Right hindlimb (tissue), 1 donor: ENCODE measurements around the gene RRP9.

Experiments
- DNase-seq: peaks from one replicate; pipeline ENCODE4 v3.0.0-alpha.2; 2018

The RRP9 gene

DNA sequence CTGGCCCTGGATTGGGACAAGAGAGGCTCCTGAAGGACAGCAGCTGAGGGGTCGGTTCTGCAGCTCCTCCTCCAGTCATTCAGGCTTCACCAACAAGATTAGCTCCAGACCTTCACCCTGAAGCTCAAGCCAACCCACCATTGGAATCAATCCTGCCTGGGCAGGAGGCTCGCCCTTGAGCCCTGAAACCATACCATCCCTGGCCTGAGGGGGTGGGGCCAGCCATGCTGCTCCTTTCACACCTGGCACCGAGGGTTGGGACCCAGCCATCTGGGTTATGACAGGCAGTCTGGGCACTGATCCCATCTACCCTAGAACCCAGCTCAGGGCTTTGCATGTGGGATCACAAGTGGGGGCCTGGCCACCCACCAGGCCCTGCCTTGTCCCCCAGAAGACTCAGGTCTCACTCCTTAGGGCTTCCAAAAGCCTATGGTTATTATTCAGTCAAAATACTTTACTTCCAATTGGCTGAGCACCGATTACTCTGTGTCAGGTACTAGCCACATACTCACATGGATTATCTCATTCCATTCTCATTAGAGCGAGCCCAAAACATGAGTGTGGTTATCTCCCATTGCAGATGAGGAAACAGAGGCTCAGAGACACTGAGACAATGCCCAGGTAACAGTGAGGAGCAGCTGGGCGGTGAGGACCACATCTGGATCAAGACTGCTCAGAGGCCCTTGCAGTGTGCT is 29.0 kb upstream of the RRP9 start:
- no peak for DNase-seq

- no peak for DNase-seq
Observed at GRCh38 chr3:51969841-51970240, 28.1 kb upstream of the RRP9 start.

GRCh38 chr3:51968883-51969678 is 27.4 kb upstream of the RRP9 start:
- no peak for DNase-seq

GRCh38 chr3:51968170-51968775 is 26.6 kb upstream of the RRP9 start:
- DNase-seq, result peak; percentile 70

- peak; percentile 84 for DNase-seq
Observed at GRCh38 chr3:51967384-51968169, 25.9 kb upstream of the RRP9 start, which contains the start of gene PCBP4. Gene PCBP4 (minus strand): TSS chr3:51967454. CDS start chr3:51961240, 6,214 bp downstream.

DNA sequence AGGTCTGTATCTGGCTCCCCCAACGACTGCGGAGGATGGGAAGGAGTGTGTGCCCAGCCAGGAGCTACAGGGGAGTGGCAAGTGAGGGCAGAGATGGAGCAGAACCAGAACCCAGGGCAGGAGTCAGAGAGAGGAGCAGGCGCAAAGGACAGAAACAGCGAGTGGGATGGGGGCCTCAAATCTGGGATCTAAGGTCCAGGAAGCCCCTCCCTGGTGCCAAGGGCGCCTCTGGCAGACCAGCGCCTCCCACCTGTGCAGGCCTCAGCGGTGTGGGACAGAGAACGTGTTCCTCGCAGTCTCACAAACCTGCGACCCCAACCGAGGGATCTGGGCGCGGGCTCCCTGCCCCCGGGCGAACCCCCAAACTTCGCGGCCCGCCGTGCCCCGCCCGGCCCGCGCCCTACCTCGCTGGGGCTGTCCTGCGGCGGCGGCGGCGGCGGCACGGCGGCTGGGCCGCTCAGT is 25.2 kb upstream of the RRP9 start:
- no peak for DNase-seq

DNA sequence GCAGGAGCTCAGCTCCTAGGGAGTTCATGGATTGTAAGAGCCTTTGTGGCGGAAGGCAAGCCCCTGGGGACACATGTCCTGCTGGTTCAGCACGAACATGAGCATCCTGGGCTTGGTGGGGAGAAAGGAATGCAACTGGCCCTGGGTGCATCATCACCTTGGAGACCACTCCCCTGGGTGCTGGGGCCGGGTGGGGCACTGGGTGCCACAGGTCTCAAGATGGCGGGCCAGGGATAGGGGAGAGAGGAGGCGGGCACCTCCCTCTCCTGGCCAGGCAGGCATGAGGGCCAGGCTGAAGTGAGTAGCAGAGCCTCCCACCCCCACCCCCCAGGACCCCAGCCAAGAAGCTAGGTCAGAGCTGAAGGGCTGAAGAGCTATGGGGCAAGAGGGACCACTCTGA is 24.8 kb upstream of the RRP9 start:
- no peak for DNase-seq

GRCh38 chr3:51966016-51966415 is 24.3 kb upstream of the RRP9 start:
- no peak for DNase-seq

DNA sequence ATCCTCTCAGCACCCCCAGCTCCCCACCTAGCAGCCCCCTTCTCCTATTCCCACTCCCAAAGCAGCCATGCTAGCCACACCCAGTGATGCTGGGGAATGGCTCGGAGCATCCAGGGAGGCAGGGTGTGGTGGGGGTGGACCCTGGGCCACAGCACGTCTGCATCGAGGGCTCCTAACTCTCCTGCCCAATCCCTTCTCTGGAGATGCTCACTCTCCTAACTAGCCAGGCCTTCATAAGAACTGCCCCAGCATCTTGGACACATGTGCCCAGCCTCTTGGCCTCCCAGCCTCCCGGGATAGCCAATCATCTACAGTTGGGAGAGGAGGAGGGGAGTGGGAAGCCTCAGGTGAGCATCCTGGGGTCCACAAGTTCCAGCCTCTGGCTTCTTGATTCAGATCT is 22.8 kb upstream of the RRP9 start:
- DNase-seq, result no peak

- peak; percentile 85 for DNase-seq
Observed at GRCh38 chr3:51963951-51964451, 22.3 kb upstream of the RRP9 start.

DNA sequence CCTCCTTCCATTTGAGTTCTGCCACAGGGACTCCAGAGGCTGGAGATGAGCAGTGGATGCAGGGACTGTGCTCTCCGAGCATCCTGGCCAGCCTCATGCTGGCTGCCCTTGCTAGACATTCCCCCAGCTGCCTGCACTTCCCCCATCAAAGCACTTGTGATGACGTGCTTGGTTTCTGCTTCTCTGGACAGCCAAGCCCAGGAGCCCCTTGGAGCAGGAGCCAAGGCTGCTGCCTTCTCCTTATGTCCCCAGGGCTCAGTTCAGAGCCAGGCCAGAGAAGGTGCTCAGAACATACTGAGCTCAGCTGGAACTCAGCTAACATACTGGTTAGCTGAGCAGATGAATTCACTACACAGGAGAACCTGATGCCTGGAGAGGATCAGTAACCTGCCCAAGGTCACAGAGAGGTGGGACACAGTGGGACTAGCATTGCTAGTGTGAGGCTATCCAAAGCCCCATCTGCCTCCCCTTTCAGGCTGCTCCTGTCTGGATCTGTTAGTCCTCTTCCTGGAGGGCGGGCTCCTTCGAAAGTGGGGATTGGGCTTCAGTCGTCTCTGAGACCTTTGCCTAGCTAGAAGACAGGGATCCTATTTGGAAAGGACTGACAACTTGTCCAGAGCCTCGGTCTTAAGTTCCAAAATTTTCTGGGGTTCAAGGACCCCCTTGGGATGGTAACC is 21.3 kb upstream of the RRP9 start:
- peak; percentile 71 for DNase-seq

GRCh38 chr3:51961602-51962569 is 20.2 kb upstream of the RRP9 start:
- no peak for DNase-seq

- DNase-seq, result no peak
Observed at GRCh38 chr3:51961011-51961410, 19.3 kb upstream of the RRP9 start.

- DNase-seq, result no peak
Observed at GRCh38 chr3:51960386-51960785, 18.7 kb upstream of the RRP9 start.

GRCh38 chr3:51959651-51960050 is 17.9 kb upstream of the RRP9 start:
- no peak for DNase-seq

DNA sequence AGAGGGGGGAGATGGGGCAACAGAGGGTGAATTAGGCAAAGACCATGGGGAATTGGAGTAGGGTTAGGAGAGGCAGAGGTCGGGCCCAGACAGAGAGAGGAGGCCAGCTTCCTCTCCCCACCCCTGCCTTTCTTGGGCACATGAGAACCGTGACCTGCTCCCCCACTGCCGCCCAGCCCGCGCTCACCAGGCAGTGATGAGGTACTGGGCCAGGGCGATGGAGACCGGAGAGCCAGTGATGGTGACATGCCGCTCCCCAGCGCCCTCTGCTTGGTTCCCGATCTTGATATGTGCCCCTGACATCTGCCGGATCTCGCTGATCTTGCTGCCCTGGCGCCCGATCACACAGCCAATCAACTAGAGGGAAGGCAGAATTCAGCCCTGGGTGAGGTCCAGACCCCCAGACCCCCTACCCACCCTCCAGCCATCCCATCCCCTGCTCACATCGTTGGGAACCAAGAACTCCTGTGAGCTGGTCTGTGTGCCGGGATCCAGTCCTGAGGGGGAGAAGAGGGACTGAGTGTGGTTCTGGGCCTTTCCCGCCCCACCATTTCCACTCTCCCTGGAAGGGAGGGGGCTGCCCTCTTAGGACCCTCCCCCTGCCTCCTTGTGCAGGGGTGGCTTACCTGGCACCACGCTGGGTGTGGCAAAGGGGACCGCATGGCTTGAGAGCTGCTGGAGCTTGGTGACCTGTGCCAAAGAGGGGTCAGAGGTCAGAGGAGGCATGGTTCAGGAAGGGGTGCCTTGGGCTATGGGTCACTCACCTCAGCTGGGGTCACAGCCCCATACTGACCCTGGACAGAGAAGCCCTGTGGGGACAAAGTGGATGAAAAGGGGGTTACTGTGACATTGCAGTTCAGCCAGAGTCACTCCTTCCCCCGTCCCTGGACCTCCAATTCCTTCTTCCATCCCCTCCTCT is 17.2 kb upstream of the RRP9 start:
- no peak for DNase-seq

GRCh38 chr3:51957520-51958205 is 16.0 kb upstream of the RRP9 start:
- no peak for DNase-seq

- DNase-seq, result peak; percentile 78
Observed at GRCh38 chr3:51955893-51956770, 14.4 kb upstream of the RRP9 start.
